Trophoblast cell (in vitro differentiated cells and primary cell): ENCODE results near the gene TMPRSS3.

Experiments
- DNase-seq, 2 donors: peaks; one replicate each; pipeline ENCODE4 v3.0.0-alpha.2; 2016
- H2AFZ ChIP-seq: 2 replicates; pipeline ENCODE4 v1.6.1; 2013; ENCODE audit warnings: low read length, moderate library complexity, mild to moderate bottlenecking; ENCODE audit not compliant: insufficient read depth, poor library complexity
- H2AK5ac ChIP-seq: 2 replicates; pipeline ENCODE4 v1.6.1; 2013; ENCODE audit warnings: mild to moderate bottlenecking, low read length
- H2BK120ac ChIP-seq: 2 replicates; pipeline ENCODE4 v1.6.1; 2013; ENCODE audit warnings: low read length, mild to moderate bottlenecking, moderate library complexity; ENCODE audit not compliant: insufficient read depth, poor library complexity
- H2BK12ac ChIP-seq: 2 replicates; pipeline ENCODE4 v1.6.1; 2013; ENCODE audit warnings: mild to moderate bottlenecking, low read length, moderate library complexity
- H2BK5ac ChIP-seq: 2 replicates; pipeline ENCODE4 v1.6.1; 2013; ENCODE audit warnings: low read length, low read depth, moderate library complexity, mild to moderate bottlenecking; ENCODE audit not compliant: poor library complexity
- H3K14ac ChIP-seq: 2 replicates; pipeline ENCODE4 v1.6.1; 2013; ENCODE audit warnings: mild to moderate bottlenecking, low read length
- H3K18ac ChIP-seq: 2 replicates; pipeline ENCODE4 v1.6.1; 2013; ENCODE audit warnings: mild to moderate bottlenecking, low read length
- H3K23ac ChIP-seq: 2 replicates; pipeline ENCODE4 v1.6.1; 2013; ENCODE audit warnings: low read length
- H3K27ac ChIP-seq: 2 replicates; pipeline ENCODE4 v1.5.1; 2013; ENCODE audit warnings: low read depth, mild to moderate bottlenecking, inconsistent platforms, low read length, moderate library complexity
- H3K27me3 ChIP-seq: 2 replicates; pipeline ENCODE4 v1.6.1; 2013; ENCODE audit warnings: inconsistent platforms, mild to moderate bottlenecking, low read length, moderate library complexity; ENCODE audit not compliant: insufficient read depth
- H3K36me3 ChIP-seq, 2 experiments: 1 replicate in 1 of 2; 2 replicates in 1 of 2; pipeline ENCODE4 v1.6.1; 2013; ENCODE audit warnings: low read length in 2 of 2, mild to moderate bottlenecking in 2 of 2, moderate library complexity in 1 of 2; ENCODE audit not compliant: insufficient read depth in 2 of 2, control insufficient read depth in 1 of 2
- H3K4ac ChIP-seq: 2 replicates; pipeline ENCODE4 v1.6.1; 2013; ENCODE audit warnings: low read depth, mild to moderate bottlenecking, low read length, moderate library complexity
- H3K4me1 ChIP-seq, 2 experiments: 1 replicate in 1 of 2; 2 replicates in 1 of 2; pipeline ENCODE4 v1.6.1; 2013; ENCODE audit warnings: low read length in 2 of 2, mild to moderate bottlenecking in 2 of 2, moderate library complexity in 1 of 2; ENCODE audit not compliant: insufficient read depth in 2 of 2, control insufficient read depth in 1 of 2
- H3K4me2 ChIP-seq: 2 replicates; pipeline ENCODE4 v1.6.1; 2013; ENCODE audit warnings: inconsistent platforms, mild to moderate bottlenecking, low read length, moderate library complexity
- H3K4me3 ChIP-seq: 2 replicates; pipeline ENCODE4 v1.5.1; 2013; ENCODE audit warnings: mild to moderate bottlenecking, low read depth, low read length, inconsistent platforms
- H3K79me1 ChIP-seq: one replicate; pipeline ENCODE4 v1.6.1; 2013; ENCODE audit warnings: low read length
- H3K79me2 ChIP-seq: 2 replicates; pipeline ENCODE4 v1.6.1; 2013; ENCODE audit warnings: low read length, mild to moderate bottlenecking; ENCODE audit not compliant: control insufficient read depth, insufficient read depth, poor library complexity
- H3K9ac ChIP-seq: 2 replicates; pipeline ENCODE4 v1.6.1; 2013; ENCODE audit warnings: mild to moderate bottlenecking, low read length
- H3K9me3 ChIP-seq: 2 replicates; pipeline ENCODE4 v1.6.1; 2013; ENCODE audit warnings: low read depth, mild to moderate bottlenecking, control low read depth, inconsistent platforms, low read length; ENCODE audit not compliant: insufficient read depth
- H4K12ac ChIP-seq: 2 replicates; pipeline ENCODE4 v1.6.1; 2013; ENCODE audit warnings: low read depth, mild to moderate bottlenecking, low read length, moderate library complexity
- H4K8ac ChIP-seq: 2 replicates; pipeline ENCODE4 v1.6.1; 2013; ENCODE audit warnings: low read depth, mild to moderate bottlenecking, low read length, moderate library complexity
- H4K91ac ChIP-seq: one replicate; pipeline ENCODE4 v1.6.1; 2013; ENCODE audit warnings: low read depth, mild to moderate bottlenecking, low read length, moderate library complexity
- WGBS: extraction: QIAGEN DNeasy Blood & Tissue Kit; methylation state at CpG from one replicate; pipeline ENCODE4 v1.1.7; 2013; ENCODE audit warnings: missing lambda C conversion rate; ENCODE audit not compliant: insufficient read length, insufficient coverage; ENCODE audit errors: extremely low coverage; 5-methylcytosine and 5-hydroxymethylcytosine counted together

TMPRSS3 gene

GRCh38 chr21:42358261-42358660 is 37.6 kb downstream of the TMPRSS3 start:
- H3K4me2 ChIP-seq: no peak overlapping the region
- H3K23ac ChIP-seq: no peak overlapping the region
- H3K9ac ChIP-seq: no peak overlapping the region
- H3K79me1 ChIP-seq: no peaks in the 10 kb centered on the region
- H3K79me2 ChIP-seq: no peaks in the 10 kb centered on the region
- no peak overlapping the region for H2AK5ac ChIP-seq
- H3K14ac ChIP-seq: no peak overlapping the region
- peaks cover 8% of the 10 kb centered on the region for H3K9me3 ChIP-seq
- H2BK120ac ChIP-seq: no peak overlapping the region
- no peak overlapping the region for H2AFZ ChIP-seq
- H3K27me3 ChIP-seq: no peaks in the 10 kb centered on the region
- H4K12ac ChIP-seq: no peak overlapping the region
- no peak overlapping the region for H3K4ac ChIP-seq
- H3K4me1 ChIP-seq: no peaks in the 10 kb centered on the region
- H3K18ac ChIP-seq: no peak overlapping the region
- no peak overlapping the region for H3K27ac ChIP-seq
- no peak overlapping the region for H2BK5ac ChIP-seq
- no peak overlapping the region for H3K4me3 ChIP-seq
- no peak overlapping the region for H4K91ac ChIP-seq
- DNase-seq: no peak
- H3K36me3 ChIP-seq: no peaks in the 10 kb centered on the region
- no peak overlapping the region for H2BK12ac ChIP-seq
- H4K8ac ChIP-seq: no peak overlapping the region
- WGBS: no CpG with 5 or more reads among the region's 12 CpGs

GRCh38 chr21:42357307-42357706 is 38.5 kb downstream of the TMPRSS3 start:
- DNase-seq: no peak
- H2AFZ ChIP-seq: no peak overlapping the region
- no peak overlapping the region for H3K14ac ChIP-seq
- H2BK5ac ChIP-seq: no peak overlapping the region
- H3K9ac ChIP-seq: no peak overlapping the region
- no peak overlapping the region for H3K27ac ChIP-seq
- H4K91ac ChIP-seq: no peak overlapping the region
- no peak overlapping the region for H3K23ac ChIP-seq
- no peaks in the 10 kb centered on the region for H3K79me1 ChIP-seq
- no peak overlapping the region for H3K18ac ChIP-seq
- no peak overlapping the region for H3K4me2 ChIP-seq
- no peak overlapping the region for H4K12ac ChIP-seq
- no peak overlapping the region for H3K4ac ChIP-seq
- WGBS: no CpG with 5 or more reads among the region's 3 CpGs
- H3K79me2 ChIP-seq: no peaks in the 10 kb centered on the region
- H3K27me3 ChIP-seq: no peaks in the 10 kb centered on the region
- peaks cover 8% of the 10 kb centered on the region for H3K9me3 ChIP-seq
- H3K4me3 ChIP-seq: no peak overlapping the region
- no peak overlapping the region for H2BK120ac ChIP-seq
- no peaks in the 10 kb centered on the region for H3K36me3 ChIP-seq
- H4K8ac ChIP-seq: no peak overlapping the region
- H3K4me1 ChIP-seq: no peaks in the 10 kb centered on the region
- no peak overlapping the region for H2AK5ac ChIP-seq
- H2BK12ac ChIP-seq: no peak overlapping the region

DNA sequence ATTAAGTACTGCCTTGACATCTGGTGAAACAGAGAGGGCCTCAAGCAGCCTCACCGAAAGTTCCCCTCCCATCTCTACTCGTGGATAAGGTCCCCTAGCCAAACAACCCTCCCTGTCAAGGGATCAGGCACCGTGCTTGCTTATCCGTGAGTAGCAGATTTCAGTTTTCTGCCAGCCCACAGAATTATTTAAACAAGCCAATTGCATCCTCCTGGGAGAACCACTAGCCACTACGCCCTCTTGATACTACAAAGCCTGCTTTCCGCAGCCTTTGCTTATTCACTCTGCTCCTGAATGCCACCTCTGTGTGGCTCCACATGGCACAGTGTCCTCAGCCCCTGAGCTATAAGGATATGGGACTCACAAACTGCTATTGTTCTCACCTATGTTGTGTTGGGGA is 39.2 kb downstream of the TMPRSS3 start:
- Histone ChIP-seq H3K9me3 (peaks cover 8% of the 10 kb centered on the region), H3K79me2 (no peaks in the 10 kb centered on the region), H3K4me3 (no peak overlapping the region), H3K14ac (no peak overlapping the region), H3K79me1 (no peaks in the 10 kb centered on the region), H2BK5ac (no peak overlapping the region), H3K4me2 (no peak overlapping the region), H3K23ac (no peak overlapping the region), H2BK12ac (no peak overlapping the region), H3K9ac (no peak overlapping the region), H3K27ac (no peak overlapping the region), H4K91ac (no peak overlapping the region), H3K27me3 (no peaks in the 10 kb centered on the region), H2BK120ac (no peak overlapping the region), H4K12ac (no peak overlapping the region), H3K4ac (no peak overlapping the region), H4K8ac (no peak overlapping the region), H2AK5ac (no peak overlapping the region), H2AFZ (no peak overlapping the region), H3K18ac (no peak overlapping the region), H3K4me1 (no peaks in the 10 kb centered on the region), H3K36me3 (no peaks in the 10 kb centered on the region)
- no peak for DNase-seq
- no CpG with 5 or more reads among the region's 6 CpGs for WGBS

DNA sequence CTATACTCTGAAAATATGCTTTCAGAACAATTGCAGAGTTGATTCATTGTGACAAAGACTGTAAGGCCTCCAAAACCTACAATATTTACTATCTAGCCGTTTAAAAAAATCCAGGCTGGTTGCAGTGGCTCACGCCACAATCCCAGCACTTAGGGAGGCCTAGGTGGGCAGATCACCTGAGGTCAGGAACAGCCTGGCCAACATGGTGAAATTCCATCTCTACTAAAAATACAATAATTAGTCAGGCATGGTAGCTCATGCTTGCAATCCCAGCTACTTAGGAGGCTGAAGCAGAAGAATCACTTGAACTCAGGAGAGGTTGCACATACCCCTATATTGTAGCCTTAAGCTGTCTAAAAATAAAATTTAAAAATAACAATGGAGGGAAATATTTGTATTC is 39.8 kb downstream of the TMPRSS3 start:
- no peak for DNase-seq
- Histone ChIP-seq H2BK12ac (no peak overlapping the region), H3K4me3 (no peak overlapping the region), H3K18ac (no peak overlapping the region), H2BK5ac (no peak overlapping the region), H3K9ac (no peak overlapping the region), H3K23ac (no peak overlapping the region), H3K36me3 (no peaks in the 10 kb centered on the region), H4K12ac (no peak overlapping the region), H3K14ac (no peak overlapping the region), H3K27me3 (no peaks in the 10 kb centered on the region), H3K4me2 (no peak overlapping the region), H4K91ac (no peak overlapping the region), H3K9me3 (peaks cover 8% of the 10 kb centered on the region), H3K4me1 (no peaks in the 10 kb centered on the region), H2BK120ac (no peak overlapping the region), H3K79me2 (no peaks in the 10 kb centered on the region), H2AFZ (no peak overlapping the region), H4K8ac (no peak overlapping the region), H2AK5ac (no peak overlapping the region), H3K4ac (no peak overlapping the region), H3K79me1 (no peaks in the 10 kb centered on the region), H3K27ac (no peak overlapping the region)
- no CpG with 5 or more reads among the region's 2 CpGs for WGBS
